GM23338 (cell line): Measurements from ENCODE around the gene TLE3.

Experiments used
- CREB1 ChIP-seq: fragments of 250-450 bp; sonication (Bioruptor Pico); IDR thresholded peaks from 2 replicates; pipeline ENCODE4 v1.5.0; 2020; ENCODE audit warnings: low read depth, mild to moderate bottlenecking, moderate library complexity
- CTCF ChIP-seq, 2 experiments: fragments of 200-600 bp in 1 of 2; sonication (generic) in 1 of 2; conservative IDR thresholded peaks; 2 replicates each; pipeline versions ENCODE4 v1.5.1 to v1.6.1; 2016 to 2017; ENCODE audit warnings: antibody characterized with exemption in 2 of 2, low read depth in 2 of 2, mild to moderate bottlenecking in 2 of 2, moderate library complexity in 1 of 2
- EZH2 ChIP-seq: fragments of 200-600 bp; sonication (generic); IDR thresholded peaks from one replicate; pipeline ENCODE4 v1.8.0; 2017; ENCODE audit warnings: antibody characterized with exemption, mild to moderate bottlenecking, low read depth; ENCODE audit not compliant: unreplicated experiment
- EZH2phosphoT487 ChIP-seq: fragments of 200-600 bp; sonication (generic); IDR thresholded peaks from one replicate; pipeline ENCODE4 v1.8.1; 2018; ENCODE audit warnings: antibody characterized with exemption; ENCODE audit not compliant: unreplicated experiment
- POLR2AphosphoS5 ChIP-seq: IDR thresholded peaks from 2 replicates; pipeline ENCODE4 v1.6.1; 2016; ENCODE audit warnings: antibody characterized with exemption, low read depth
- REST ChIP-seq: IDR thresholded peaks from one replicate; pipeline ENCODE4 v1.6.1; 2018; ENCODE audit warnings: antibody characterized with exemption; ENCODE audit not compliant: unreplicated experiment

- TF ChIP-seq CTCF (conservative IDR thresholded peaks at IDR 0.05; ENCODE audit: low read depth in 2 of 2) (no peak), REST (no peak), EZH2 (no peak), EZH2phosphoT487 (no peak), POLR2AphosphoS5 (no peak), CREB1 (no peak)
These were observed 47.5 kb upstream of the TLE3 start for GRCh38 chr15:70145261-70145660.
